GM19468 (cell line): ENCODE data around the gene AADACL2.
"Not testable (repeated sequence)": the region's sequence is repeated elsewhere in the genome, so short reads cannot be mapped to it uniquely, and the experiment has no call there.

Source experiments
- ATAC-seq: cut with Tn5 transposase; IDR thresholded peaks from one replicate; pipeline ENCODE4 v1.9.1; 2021; ENCODE audit warnings: mild to moderate bottlenecking, moderate library complexity, moderate number of reproducible peaks; ENCODE audit not compliant: unreplicated experiment; ENCODE audit errors: extremely low read depth

AADACL2 gene

GRCh38 chr3:151761581-151761980, 27.9 kb downstream of the AADACL2 start:
- no peak for ATAC-seq

DNA sequence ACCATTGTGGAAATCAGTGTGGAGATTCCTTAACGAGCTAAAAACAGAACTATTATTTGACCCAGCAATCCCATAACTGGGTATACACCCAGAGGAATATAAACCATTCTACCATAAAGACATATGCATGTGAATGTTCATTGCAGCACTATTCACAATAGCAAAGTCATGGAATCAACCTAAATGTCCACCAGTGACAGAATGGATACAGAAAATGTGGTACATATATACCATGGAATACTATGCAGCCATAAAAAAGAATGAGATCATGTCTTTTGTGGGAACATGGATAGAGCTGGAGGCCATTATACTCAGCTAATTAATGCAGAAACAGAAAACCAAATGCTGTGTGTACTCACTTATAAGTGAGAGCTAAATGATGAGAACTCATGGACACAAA, 31.0 kb downstream of the AADACL2 start:
- not testable (repeated sequence) for ATAC-seq

DNA sequence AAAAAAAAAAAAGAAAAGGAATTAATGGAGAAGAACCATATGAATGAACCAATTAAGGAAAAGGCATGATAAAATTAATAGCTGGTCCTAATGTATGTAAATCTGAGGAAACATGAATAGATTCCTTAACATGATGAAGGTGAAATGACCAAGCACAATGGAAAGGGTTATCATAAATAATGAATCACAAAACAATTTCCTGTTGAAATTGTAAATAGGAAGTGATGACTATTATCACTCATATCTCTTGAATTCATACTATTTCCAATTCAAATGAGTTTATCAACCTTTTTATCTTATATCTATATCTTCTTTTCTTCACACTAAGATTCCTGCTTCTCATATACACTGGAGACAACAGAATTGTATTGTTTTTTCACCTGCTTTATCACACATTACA, 32.0 kb downstream of the AADACL2 start:
- ATAC-seq: no peak

- no peak for ATAC-seq
These were observed 32.7 kb downstream of the AADACL2 start for GRCh38 chr3:151766454-151766853.

DNA sequence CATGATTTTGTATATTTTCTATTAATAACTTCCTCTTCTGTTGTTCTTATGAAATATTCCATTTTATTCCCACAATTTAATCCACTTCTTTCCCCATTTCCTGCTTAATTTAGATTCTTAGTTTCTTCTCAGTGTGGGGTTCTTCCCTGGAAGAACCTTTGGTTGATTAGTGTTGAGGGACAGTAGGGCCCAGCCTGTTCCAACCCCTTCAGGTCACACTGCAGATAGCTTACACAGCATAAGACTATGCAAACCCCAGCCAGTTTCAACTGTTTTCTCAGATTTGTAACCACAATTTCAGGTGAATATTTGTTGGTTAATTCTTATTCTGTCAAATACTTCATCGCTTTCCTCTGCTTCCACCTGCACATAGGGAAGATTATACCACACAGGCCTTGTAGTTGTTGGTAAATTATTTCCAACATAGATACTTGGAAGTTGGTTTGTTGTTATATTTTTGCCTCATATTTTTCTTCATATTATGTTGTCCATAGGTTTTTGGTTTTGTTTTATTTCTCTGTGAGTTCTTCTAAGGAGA, 34.7 kb downstream of the AADACL2 start:
- no peak for ATAC-seq

- no peak for ATAC-seq
These were observed 35.4 kb downstream of the AADACL2 start for GRCh38 chr3:151769175-151769574.

DNA sequence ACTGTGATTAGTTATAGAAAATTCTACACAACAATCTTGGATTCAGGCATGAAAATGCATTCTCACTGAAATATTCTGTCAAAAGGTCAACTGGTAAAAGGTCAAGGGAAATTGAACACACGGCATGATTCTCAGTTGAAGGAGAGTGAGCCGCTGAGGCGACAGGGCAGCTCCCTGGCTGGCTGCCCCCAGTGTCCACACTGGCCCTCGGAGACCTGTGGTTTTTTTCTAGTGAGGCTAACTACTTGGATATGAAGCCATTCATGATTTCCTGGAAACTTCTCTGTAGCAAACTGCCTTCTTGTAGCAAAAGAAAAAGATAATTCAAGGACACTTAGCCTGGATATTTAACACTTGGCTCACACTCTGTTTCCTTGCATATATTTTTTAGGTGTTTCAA, 37.2 kb downstream of the AADACL2 start:
- no peak for ATAC-seq

- no peak for ATAC-seq
These were observed 39.2 kb downstream of the AADACL2 start for GRCh38 chr3:151772825-151773480.

DNA sequence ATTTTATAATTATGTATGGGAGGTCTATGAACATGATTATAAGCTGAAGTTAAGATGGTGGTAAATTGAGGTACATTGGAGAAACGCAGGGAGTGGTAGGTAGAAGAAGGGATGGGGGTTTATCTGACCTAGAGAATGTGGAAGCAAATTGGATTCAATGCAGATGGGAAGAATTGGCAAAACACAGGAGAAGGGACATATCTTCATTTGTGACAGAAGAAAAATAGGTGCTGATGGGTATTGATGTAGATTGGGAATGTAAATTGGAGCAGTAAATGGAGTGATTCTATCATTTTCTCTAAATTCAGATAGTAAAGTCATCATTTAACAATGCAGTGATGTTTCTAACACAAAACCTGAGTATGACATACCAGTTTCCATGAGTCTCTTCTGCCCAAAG, 40.5 kb downstream of the AADACL2 start:
- ATAC-seq: no peak

- no peak for ATAC-seq
These were observed 41.2 kb downstream of the AADACL2 start for GRCh38 chr3:151774910-151775309.

DNA sequence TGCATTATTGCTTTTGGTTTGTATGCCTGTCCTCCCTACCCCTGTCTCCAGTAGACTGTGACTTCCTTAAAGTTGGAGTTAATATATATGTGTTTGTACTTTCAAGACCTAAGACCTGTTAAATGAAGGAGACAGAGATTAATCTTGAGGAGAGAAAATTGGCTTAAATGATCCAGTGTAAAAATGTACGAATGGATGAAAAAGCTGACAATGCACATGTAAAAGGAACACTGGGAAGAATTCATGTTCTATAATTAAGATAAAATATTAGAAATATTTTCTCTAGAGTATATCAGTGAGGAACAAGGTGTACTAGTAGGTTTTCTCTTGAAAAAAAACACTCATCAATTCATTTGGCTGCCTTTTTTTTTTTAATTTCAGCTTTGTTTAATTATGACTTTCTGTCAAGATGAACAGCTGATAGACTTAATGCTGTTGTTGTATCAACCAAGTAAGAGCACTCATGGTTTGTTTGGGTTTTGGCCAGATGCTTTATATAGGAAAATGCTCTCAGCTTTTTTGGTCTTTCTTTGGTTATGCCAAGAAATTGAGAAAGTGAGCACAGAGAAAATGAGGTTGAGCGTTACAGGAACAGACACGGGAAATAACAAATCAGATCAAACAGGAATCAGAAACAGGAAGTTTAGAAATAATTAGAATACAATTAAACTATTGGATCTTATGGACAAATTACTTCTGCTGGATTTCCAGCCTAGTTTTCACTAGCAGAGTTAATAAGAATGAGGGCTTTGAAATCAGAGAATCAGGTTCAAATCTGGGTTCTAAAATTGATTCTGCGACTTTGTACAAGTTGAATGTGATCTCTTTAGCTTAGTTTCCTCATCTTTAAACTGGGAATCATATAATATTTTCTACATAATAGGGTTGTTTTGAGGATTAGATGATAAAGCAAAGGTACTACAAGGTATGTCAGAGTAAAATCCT, 41.9 kb downstream of the AADACL2 start:
- no peak for ATAC-seq

- ATAC-seq: no peak
These were observed 42.6 kb downstream of the AADACL2 start for GRCh38 chr3:151776259-151776740.

- ATAC-seq: no peak
These were observed 44.2 kb downstream of the AADACL2 start for GRCh38 chr3:151777880-151778279.

DNA sequence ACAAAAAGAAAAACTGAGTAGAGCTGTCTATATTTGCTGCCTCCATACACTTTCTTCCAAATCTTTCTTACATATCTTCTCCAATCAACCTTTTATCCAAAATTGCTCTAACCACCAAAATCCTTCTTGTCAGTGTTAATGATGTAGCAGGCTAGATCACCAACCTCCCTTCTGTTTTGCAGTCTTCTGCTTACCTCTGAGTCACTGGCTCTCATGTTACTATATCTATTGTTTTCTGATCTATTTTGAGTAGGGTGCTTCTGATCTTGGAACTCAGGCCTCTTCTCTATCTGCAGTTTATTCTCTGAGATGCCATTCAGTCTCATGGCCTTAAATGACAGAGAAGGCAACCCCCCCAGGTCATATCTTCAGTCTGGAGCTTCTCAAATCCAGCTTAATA, 53.9 kb downstream of the AADACL2 start:
- no peak for ATAC-seq

DNA sequence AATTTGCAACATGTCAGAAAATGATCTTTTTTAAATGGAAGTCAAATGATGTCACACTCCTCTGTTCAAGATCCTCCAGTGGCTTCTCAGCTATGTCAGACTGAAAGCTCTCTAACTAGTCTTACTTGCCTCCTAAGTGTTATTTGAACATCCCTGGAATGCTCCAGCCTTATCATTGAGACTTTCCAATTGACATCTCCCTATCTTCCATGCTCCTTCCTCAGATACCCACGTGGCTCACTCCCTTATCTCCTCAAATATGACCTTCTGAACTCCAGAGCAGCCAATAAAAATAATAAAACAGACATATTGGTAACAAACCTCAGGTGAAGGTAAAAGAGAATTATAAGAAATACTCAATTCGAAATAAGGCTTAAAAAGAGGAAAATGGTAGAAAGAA, 54.7 kb downstream of the AADACL2 start:
- ATAC-seq: no peak

GRCh38 chr3:151789853-151790463, 56.2 kb downstream of the AADACL2 start:
- no peak for ATAC-seq

DNA sequence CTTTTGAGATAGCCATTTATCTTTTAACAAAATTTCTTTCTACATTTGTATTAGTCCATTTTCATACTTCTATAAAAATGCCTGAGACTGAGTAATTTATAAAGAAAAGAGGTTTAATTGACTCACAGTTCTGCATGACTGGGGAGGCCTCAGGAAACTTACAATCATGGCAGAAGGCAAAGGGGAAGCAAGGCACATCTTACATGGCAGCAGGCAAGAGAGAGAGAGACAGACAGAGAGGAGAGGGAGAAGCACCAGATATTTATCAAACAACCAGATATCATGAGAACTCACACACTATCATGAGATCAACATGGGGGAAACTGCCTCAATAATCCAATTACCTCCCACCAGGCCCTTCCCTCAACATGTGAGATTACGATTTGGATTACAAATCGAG, 57.0 kb downstream of the AADACL2 start:
- not testable (repeated sequence) for ATAC-seq

- ATAC-seq: no peak
These were observed 58.7 kb downstream of the AADACL2 start for GRCh38 chr3:151792411-151792810.

- ATAC-seq: no peak
These were observed 59.9 kb downstream of the AADACL2 start for GRCh38 chr3:151793636-151794035.

DNA sequence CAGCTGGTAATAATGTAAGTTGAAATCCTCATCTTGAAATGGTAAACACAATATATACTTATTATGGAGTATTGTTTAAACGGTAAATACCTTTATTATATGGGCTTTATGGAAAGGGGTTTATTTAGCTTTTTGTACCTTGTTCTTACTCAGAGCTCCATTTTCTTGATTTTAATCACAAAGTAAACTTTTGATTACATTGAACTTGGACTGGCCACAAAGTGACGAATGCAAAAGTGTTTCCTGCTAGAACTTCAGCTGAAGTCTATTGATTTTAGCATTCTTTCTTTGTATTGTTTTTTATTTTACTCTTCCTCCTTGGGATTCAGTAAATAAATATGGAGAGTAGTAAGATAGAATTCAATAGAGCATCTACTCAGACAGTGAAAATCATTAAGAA, 60.4 kb downstream of the AADACL2 start:
- no peak for ATAC-seq

GRCh38 chr3:151795276-151795675, 61.5 kb downstream of the AADACL2 start:
- ATAC-seq: no peak
